HUES48 (cell line): ENCODE data around the gene NDUFS8.
"Not testable (repeated sequence)": the region's sequence is repeated elsewhere in the genome, so short reads cannot be mapped to it uniquely, and the experiment has no call there.

Experiments used
- H3K27ac ChIP-seq: one replicate; pipeline ENCODE4 v1.7.0; 2013; ENCODE audit warnings: low read depth, low read length, inconsistent platforms
- H3K27me3 ChIP-seq: 2 replicates; pipeline ENCODE4 v1.6.1; 2013; ENCODE audit warnings: mild to moderate bottlenecking, low read length; ENCODE audit not compliant: control insufficient read depth, insufficient read depth
- H3K36me3 ChIP-seq: 2 replicates; pipeline ENCODE4 v1.6.1; 2013; ENCODE audit warnings: low read length; ENCODE audit not compliant: control insufficient read depth, insufficient read depth
- H3K4me1 ChIP-seq: 2 replicates; pipeline ENCODE4 v1.6.1; 2013; ENCODE audit warnings: mild to moderate bottlenecking, low read length; ENCODE audit not compliant: control insufficient read depth, insufficient read depth
- H3K4me3 ChIP-seq: 2 replicates; pipeline ENCODE4 v1.5.1; 2013; ENCODE audit warnings: mild to moderate bottlenecking, low read depth, low read length
- H3K9ac ChIP-seq: 2 replicates; pipeline ENCODE4 v1.6.1; 2013; ENCODE audit warnings: mild to moderate bottlenecking, low read depth, low read length, moderate library complexity
- H3K9me3 ChIP-seq: 2 replicates; pipeline ENCODE4 v1.6.1; 2013; ENCODE audit warnings: low read length; ENCODE audit not compliant: control insufficient read depth, insufficient read depth

NDUFS8 gene

DNA sequence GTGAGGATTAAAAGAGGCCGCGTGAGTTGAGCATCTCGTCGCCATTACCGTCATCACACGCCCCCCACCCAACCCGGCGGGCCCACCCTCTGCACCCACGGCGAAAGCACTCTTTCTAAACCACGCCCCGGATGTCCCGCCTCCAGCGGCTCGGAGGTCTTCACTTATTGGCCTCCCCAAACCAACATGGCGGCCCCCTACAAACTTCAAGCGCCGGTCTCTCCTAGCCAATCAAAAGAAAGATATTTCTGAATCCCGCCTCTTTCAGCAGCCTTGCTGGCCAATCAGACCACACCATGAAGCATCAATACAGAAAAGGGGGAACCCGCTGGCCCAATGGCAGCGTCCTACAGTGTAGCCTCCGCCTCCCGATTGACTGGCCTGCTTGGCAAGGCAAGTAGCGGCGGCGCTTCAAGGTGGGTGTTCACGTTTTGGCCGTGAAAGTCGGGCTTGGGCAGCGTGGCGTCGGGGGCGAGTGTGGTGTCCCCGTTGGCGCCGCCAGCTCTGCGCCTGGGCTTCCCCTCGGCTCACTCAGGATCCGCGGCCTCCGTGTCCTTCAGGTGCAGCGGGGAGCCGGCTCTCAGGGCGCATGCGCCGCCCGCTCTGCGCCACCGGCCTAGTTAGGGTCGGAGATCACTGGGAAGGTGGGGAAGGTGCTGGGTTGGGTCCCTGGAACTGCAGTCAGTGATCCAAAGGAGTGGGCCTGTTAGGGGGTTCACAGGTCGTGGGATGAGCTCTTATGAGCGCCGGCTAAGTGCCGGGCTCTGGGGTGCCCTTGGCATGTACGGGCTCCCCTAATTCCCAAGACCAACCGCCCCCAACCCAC is at the start of gene NDUFS8:
TSS of gene NDUFS8 (plus strand) at position 364 of the 826 bp plus-strand sequence. CDS start 1,471 bp downstream, outside the sequence.
- no peaks in the 10 kb centered on the region for H3K27me3 ChIP-seq
- peak within 1 kb of the TSS; percentile 86 for H3K27ac ChIP-seq
- H3K9ac ChIP-seq, result peak within 1 kb of the TSS; percentile 89
- H3K4me1 ChIP-seq, result no peaks in the 10 kb centered on the region; the same call in 1 of the 2 replicates
- no peaks in the 10 kb centered on the region for H3K9me3 ChIP-seq
- peak within 1 kb of the TSS; percentile 99 for H3K4me3 ChIP-seq
- H3K36me3 ChIP-seq, result peaks cover 31% of the 10 kb centered on the region

DNA sequence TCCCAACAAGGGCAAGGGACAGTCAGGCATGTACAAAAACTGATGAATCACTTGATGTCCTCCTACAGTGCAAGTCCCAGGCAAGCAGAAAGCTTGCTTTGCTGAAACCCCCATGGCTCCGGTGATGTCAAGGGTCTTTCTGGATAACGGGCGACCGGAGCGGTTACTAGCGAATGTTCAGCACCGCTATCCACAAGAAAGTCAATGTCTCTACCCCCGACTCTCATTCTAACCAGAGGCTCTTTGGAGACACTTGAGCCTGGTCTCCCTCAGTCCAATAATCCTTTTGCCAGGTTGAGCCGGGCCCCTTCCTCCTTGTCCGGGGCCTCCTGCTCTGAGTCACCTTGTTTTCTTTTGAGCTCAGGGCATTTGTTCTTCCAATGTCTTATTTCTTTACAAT is 49.3 kb upstream of the NDUFS8 start:
- not testable (repeated sequence) for H3K9me3 ChIP-seq, H3K4me1 ChIP-seq, H3K27me3 ChIP-seq, H3K4me3 ChIP-seq, H3K9ac ChIP-seq, H3K27ac ChIP-seq, H3K36me3 ChIP-seq

DNA sequence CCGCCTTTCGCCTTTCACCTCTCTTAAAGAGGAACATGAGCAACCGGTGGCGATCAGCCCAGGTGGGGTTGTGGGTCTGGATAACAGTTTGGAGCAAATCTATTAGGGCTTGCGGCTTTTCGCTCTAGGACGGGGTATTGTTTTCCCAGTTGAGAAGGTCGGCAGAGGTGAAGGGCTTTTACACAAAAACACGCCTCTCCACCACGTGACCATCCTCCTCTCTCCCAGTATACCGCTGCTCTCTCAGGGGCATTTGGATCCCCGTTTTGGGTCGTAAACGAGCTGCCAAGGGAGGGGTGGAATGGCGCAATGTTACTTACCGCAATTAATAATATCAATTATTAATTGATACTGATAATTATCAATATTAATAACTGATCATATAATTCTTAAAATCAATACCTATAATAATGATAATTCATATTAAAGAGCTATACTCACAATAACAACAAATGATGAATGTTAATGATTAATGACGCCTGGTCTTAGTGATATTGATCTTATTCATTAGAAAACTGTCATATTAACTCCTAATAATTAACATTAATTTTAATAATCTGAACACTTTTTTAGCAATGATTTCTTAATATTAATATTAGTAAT is 48.1 kb upstream of the NDUFS8 start:
- not testable (repeated sequence) for H3K36me3 ChIP-seq, H3K4me3 ChIP-seq, H3K9me3 ChIP-seq, H3K27me3 ChIP-seq, H3K9ac ChIP-seq, H3K4me1 ChIP-seq, H3K27ac ChIP-seq

DNA sequence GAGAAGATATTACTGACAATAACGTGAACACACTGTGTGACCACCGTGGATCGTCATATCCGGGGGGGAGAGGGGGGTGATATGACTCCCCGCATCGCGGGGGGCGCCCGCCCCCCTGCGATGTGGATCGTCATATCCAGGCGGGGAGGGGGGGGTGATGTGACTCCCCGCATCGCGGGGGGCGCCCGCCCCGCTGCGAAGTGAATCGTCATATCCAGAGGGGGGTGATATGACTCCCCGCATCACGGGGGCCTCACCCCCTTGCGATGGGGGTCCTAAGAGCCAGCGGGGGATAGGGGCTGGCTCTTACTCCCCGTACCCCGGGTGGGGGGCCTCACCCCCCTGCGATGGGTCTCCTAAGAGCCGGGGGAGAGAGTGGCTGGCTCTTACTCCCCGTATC is 46.5 kb upstream of the NDUFS8 start:
- no peaks in the 10 kb centered on the region for H3K27me3 ChIP-seq
- H3K27ac ChIP-seq, result no peak overlapping the region
- H3K9me3 ChIP-seq, result no peaks in the 10 kb centered on the region
- no peak overlapping the region for H3K4me3 ChIP-seq
- 0 out of 2 replicates have a peak, but pooled peaks cover 4% of the 10 kb centered on the region for H3K4me1 ChIP-seq
- no peaks in the 10 kb centered on the region for H3K36me3 ChIP-seq
- no peak overlapping the region for H3K9ac ChIP-seq

DNA sequence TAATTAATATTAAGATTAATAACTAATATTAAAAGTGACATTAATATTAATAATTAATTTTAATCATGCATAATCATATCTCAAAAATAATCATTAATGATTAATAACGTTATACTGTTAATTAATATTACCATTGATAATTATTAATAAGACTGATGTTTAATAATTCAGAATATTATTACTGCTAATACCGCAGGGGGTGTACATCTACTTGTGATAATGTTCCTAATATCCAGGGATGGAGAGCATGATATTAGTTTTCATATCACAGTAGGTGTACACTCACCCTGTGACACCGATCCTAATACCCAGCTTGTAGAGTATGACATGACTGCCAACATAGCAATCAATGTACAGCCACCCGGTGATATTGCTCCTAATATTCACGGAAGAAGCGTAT is 45.2 kb upstream of the NDUFS8 start:
- H3K4me1 ChIP-seq, H3K4me3 ChIP-seq, H3K27me3 ChIP-seq, H3K9me3 ChIP-seq, H3K9ac ChIP-seq, H3K36me3 ChIP-seq, H3K27ac ChIP-seq: not testable (repeated sequence)

DNA sequence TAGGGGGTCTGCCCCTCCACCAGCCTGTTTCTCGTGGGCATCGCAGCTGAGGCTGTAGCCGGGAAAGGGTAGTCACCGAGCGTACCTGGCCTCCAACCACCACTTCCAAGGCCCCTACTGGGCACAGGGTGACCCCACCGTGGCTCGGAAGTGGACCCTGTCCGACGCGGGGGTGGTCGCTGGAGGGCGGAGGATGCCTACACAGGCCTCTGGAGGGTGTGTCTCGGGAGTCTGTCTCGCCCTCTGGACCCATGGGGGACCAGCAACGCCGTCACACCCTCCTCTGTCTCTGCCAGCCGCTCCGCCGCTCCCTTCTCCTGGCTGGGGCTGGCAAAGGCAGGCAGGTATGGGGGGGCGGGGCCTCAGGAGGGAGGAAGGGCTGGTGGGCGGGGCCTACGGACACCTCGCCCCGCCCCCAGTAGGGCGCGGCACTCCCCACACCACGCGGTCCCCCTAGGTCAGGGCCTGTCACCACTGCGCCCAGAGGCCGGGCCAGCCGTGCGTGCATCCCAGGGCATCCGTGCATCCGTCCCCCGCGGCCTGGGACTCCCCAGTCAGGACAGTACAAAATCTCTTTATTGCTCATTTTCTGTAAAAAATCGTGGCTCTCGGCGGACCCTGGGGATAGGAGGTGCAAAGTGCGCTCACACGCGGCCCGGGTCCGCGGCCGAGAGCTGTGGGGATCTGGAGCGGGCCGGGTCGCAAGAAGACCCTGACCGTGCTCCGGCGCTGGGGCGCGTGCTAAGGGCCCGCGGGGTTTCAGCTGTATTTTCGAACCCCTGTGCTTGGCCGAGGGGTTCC is 39.7 kb upstream of the NDUFS8 start:
- H3K4me1 ChIP-seq, H3K27ac ChIP-seq, H3K9me3 ChIP-seq, H3K27me3 ChIP-seq, H3K36me3 ChIP-seq: not testable (repeated sequence)
- H3K9ac ChIP-seq, result peak overlapping the region; percentile 51; the same call in 1 of the 2 replicates
- peak overlapping the region; percentile 64 for H3K4me3 ChIP-seq

DNA sequence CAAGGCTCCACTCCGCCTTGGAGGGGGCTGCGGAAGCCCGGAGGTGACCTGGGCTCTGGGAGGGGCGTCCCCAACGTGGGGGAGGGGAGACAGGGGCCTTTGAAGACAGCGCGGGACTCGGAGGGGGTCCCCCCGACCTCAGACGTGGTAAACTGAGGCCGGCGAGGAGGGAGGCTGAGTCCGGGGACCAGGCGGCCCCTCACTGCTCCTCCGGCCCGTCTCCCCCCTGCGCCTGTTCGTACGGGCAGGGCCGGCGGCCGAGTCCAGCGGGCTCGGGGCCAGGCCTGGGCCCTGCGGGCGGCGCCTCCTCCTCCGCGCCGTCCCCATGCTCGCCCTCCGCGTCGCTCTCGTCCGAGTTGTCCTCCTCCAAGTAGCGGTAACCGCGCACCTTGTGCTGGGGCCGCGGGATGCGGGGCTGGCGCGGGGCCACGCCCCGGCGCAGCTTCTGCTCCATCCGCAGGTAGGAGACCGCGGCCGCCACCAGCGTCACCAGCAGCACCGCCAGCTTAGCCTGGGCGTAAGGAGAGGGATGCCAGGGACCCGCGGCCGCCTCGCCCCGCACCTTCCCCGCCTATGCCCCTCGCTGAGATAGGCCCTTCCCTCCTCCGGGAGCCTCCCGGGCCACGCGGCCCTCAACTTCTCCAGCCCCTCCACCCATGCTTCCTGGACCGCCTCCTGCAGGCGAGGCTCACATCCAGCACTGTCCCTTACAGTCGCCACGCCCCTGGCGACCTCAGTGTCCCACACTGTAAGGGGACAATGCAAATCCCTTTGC is 38.9 kb upstream of the NDUFS8 start:
- not testable (repeated sequence) for H3K36me3 ChIP-seq, H3K27ac ChIP-seq, H3K27me3 ChIP-seq, H3K4me1 ChIP-seq, H3K9me3 ChIP-seq
- H3K9ac ChIP-seq, result peak overlapping the region; percentile 51; the same call in 1 of the 2 replicates
- peak overlapping the region; percentile 64 for H3K4me3 ChIP-seq

DNA sequence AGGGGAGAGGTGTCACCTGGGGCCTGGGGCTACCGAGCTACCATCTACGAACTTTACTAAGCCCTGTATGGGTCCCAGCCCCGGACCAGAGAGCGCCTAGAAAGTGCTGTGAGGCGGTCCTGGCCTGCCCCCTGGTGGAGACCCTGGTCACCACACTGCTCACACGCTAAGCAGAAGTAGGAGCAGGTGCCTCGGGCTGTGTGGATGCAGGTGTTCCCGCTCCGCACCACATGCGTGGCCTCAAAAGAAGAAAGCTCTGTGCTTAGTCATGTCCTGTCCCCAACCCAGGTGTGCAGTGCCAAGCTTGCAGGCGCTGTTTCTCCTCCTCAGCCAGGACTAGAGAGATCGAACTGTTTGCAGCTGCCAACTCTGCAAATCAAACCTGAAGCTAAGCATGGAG is 36.7 kb upstream of the NDUFS8 start:
- H3K4me3 ChIP-seq, H3K9ac ChIP-seq, H3K36me3 ChIP-seq, H3K9me3 ChIP-seq, H3K27me3 ChIP-seq, H3K4me1 ChIP-seq, H3K27ac ChIP-seq: not testable (repeated sequence)

DNA sequence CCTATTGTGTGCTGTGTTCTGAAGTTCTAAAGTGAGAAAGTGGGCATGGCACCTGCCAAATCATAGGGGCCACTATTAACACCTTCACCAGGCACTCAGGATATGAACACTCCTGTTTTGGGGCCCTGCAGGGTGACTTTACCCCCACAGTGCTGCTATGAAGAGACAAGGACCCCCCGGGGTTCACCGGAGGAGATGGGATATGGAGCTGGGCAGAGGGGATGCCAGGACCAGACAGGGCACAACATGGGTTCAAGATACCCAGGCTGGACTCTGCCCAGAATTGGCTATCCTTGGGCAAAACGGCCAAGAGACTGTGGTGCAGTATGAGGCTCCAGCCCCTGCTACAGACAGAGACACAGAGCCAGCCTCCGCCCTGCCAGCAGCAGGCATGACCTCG is 36.1 kb upstream of the NDUFS8 start:
- H3K4me3 ChIP-seq, H3K27me3 ChIP-seq, H3K9ac ChIP-seq, H3K27ac ChIP-seq, H3K36me3 ChIP-seq, H3K4me1 ChIP-seq, H3K9me3 ChIP-seq: not testable (repeated sequence)

DNA sequence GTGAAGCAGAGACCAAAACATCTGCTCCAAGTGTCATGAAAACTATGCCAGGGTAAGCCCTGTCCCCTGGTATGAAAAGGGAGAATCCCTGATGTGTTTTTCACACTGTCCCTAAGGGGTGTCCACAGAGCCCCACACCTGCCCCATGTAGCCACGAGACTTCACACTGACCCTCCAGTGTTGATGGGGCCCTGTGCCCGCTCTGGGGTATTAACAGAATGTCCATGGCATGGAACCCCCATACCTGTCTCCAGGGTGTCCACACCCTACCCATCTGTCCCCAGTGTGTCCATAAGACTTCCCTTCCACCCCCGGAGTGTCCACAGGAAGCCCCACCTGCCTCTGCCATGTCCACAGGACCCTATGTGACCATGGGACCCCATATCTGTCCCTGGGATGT is 35.4 kb upstream of the NDUFS8 start:
- not testable (repeated sequence) for H3K9me3 ChIP-seq, H3K4me3 ChIP-seq, H3K9ac ChIP-seq, H3K27ac ChIP-seq, H3K4me1 ChIP-seq, H3K27me3 ChIP-seq, H3K36me3 ChIP-seq
